Lower leg skin (tissue), 4 donors: Measurements from ENCODE around the gene SMPD1. TPM values are rescaled to one million over a fixed set of nuclear protein-coding genes. Genes with fewer than 3 reads are reported as not detected.

Source experiments
- DNase-seq, 2 donors: peaks; one replicate each; pipeline ENCODE4 v3.0.0-alpha.2; 2019; ENCODE audit warnings: low spot score in 2 of 2
- H3K4me3 ChIP-seq: fragments of 200-600 bp; sonication (generic); 2 replicates; pipeline ENCODE4 v1.5.1; 2017; ENCODE audit warnings: mild to moderate bottlenecking, low read depth; ENCODE audit not compliant: poor library complexity, severe bottlenecking
- POLR2A ChIP-seq, 2 donors: fragments of 450-650 bp; IDR thresholded peaks; one replicate each; pipeline ENCODE4 v1.6.1; 2016 to 2017; ENCODE audit warnings: antibody characterized with exemption in 2 of 2, mild to moderate bottlenecking in 1 of 2, moderate library complexity in 1 of 2
- WGBS, 2 donors: methylation state at CpG; one replicate each; pipeline ENCODE4 v1.1.5; 2018; 5-methylcytosine and 5-hydroxymethylcytosine counted together
- intact Hi-C: fragments of 100-400 bp; cut with DNase I; formaldehyde crosslinking; loops from one replicate; pipeline ENCODE4 v1.15.0; 2023; ENCODE audit warnings: low total_unique reads
- total RNA-seq, 4 donors: library from RNA; depleted of rRNA; stranded (reverse); fragments of >200 nt; gene quantifications; one replicate each; pipeline ENCODE4 v1.1.0, GENCODE V29; 2016
- TF ChIP-seq, protein P1 (sequence below), 3 donors: fragments of 450-650 bp; IDR thresholded peaks; one replicate each; pipeline ENCODE4 v1.5.1; 2016; ENCODE audit warnings: antibody characterized with exemption in 3 of 3, mild to moderate bottlenecking in 3 of 3, moderate library complexity in 2 of 3

Gene SMPD1
- total RNA-seq, 4 donors from 2014 or later: 49.2 to 91.6 (median 63.6) TPM

DNA sequence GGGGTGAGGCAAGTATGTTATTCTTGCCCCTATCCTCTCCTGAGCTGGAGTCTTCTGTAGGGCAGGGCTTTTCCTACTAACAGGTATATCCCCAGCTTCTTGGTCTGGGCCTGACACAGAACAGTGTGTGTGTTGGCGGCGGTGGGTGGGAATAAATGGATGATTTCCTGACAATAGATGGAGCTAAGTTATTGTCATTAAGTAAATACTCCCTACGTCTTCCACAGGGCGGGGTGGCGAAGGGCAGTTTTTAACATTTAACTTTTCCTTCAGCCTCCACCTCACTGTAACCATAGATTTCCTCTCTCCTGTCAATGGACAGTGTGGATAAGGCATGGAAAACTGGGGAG is 11.7 kb upstream of the SMPD1 start:
- intact Hi-C loops: no loop called here
- no peak for DNase-seq
- 78 to 86% methylated on average over 5 of the region's 5 CpGs for whole genome bisulfite sequencing, 2 donors
- no peak overlapping the region for H3K4me3 ChIP-seq
- TF ChIP-seq, protein P1, sequence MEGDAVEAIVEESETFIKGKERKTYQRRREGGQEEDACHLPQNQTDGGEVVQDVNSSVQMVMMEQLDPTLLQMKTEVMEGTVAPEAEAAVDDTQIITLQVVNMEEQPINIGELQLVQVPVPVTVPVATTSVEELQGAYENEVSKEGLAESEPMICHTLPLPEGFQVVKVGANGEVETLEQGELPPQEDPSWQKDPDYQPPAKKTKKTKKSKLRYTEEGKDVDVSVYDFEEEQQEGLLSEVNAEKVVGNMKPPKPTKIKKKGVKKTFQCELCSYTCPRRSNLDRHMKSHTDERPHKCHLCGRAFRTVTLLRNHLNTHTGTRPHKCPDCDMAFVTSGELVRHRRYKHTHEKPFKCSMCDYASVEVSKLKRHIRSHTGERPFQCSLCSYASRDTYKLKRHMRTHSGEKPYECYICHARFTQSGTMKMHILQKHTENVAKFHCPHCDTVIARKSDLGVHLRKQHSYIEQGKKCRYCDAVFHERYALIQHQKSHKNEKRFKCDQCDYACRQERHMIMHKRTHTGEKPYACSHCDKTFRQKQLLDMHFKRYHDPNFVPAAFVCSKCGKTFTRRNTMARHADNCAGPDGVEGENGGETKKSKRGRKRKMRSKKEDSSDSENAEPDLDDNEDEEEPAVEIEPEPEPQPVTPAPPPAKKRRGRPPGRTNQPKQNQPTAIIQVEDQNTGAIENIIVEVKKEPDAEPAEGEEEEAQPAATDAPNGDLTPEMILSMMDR (IDR thresholded peaks at IDR 0.05): no peak
- TF ChIP-seq POLR2A (IDR thresholded peaks at IDR 0.05): no peak

- WGBS, 2 donors: 90 to 93% methylated on average over 7 of the region's 7 CpGs
- no peak for TF ChIP-seq POLR2A (IDR thresholded peaks at IDR 0.05)
- TF ChIP-seq, protein P1 (IDR thresholded peaks at IDR 0.05): no peak
- DNase-seq: no peak
- intact Hi-C loops: loop anchor here (10.0 kb wide), 1 partner anchor 120 kb away; no protein-coding TSS in a partner anchor
- no peak overlapping the region for H3K4me3 ChIP-seq
Measured at GRCh38 chr11:6385046-6385777, 5.1 kb upstream of the SMPD1 start.

DNA sequence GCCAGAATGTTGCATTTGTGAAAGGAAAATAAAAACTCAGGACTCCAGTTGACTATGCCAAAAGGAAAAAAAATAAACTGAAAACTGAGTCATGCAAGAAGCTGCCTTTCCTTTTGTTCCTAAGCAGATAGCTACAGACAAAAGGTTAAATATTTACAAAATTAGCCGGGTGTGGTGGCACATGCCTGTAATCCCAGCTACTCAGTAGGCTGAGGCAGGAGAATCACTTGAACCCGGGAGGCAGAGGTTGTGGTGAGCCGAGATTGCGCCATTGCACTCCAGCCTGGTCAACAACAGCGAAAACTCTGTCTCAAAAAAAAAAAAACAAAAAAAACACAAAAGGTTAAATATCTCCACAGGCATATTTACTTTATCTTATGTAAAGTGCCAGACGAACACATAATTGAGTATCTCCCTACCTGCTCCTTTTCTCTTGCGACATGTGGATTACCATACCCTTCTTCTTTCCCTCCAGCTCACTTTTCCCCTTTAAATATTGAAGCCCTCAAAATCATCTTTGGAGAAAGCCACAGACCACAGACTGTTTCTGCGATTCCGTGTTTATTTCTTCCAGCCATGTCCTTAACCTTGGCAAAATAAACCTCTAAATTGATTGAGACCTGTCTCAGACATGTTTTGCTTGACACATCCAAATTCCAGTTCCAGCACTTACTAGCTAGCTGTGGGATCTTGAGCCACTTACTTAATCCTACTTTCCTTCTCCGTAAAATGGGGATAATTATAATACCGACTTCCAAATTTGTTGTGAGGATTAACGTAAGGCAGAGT is 2.3 kb upstream of the SMPD1 start:
- 62 to 70% methylated on average over 12 of the region's 12 CpGs for WGBS, 2 donors
- DNase-seq: no peak
- intact Hi-C loops: loop anchor here (10.0 kb wide), 1 partner anchor 117 kb away; no protein-coding TSS in a partner anchor

DNA sequence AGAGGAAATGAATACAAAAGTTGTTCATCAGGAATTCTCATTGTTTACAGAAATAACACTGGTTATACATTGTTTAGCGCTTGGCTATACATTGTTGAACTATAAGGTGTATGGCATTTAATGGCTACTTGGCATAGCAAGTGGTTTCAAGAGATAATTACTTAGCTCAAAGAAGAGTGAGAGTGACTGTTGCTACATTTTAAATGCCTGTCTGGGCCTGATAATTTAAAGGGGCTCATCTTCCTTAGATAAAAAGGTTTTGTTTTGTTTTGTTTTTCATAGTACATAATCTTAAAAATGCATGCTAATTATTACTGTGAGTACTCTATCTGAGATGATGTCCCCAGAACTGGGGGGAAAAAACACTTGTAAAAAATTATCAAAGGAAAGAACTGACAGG is 1.5 kb upstream of the SMPD1 start:
- intact Hi-C loops: loop anchor here (10.0 kb wide), 1 partner anchor 116 kb away; no protein-coding TSS in a partner anchor
- no peak for DNase-seq
- TF ChIP-seq, protein P1 (IDR thresholded peaks at IDR 0.05): no peak
- no peak for TF ChIP-seq POLR2A (IDR thresholded peaks at IDR 0.05)
- WGBS, 2 donors: 86 to 87% methylated on average over 1 of the region's 1 CpG
- H3K4me3 ChIP-seq: no peak overlapping the region

More for the DNA sequence above, 2.3 kb upstream of the SMPD1 start:
- H3K4me3 ChIP-seq: no peak overlapping the region
- TF ChIP-seq POLR2A (IDR thresholded peaks at IDR 0.05): no peak
- TF ChIP-seq, protein P1 (IDR thresholded peaks at IDR 0.05): no peak

- intact Hi-C loops: no loop called here
- TF ChIP-seq POLR2A (IDR thresholded peaks at IDR 0.05): no peak
- TF ChIP-seq, protein P1 (IDR thresholded peaks at IDR 0.05): no peak
Measured at GRCh38 chr11:6390718-6391469, 620 bp downstream of the SMPD1 start.

More at GRCh38 chr11:6390718-6391469, 620 bp downstream of the SMPD1 start:
- H3K4me3 ChIP-seq: peak overlapping the region; percentile 53
- WGBS, 2 donors: 31 to 56% methylated on average over 12 to 19 of the region's 19 CpGs
- no peak for DNase-seq
